ENCODE data around the gene ACAP3.
A peak's percentile ranks its signal among the peaks of the same experiment; 100 is the strongest.

The ACAP3 gene

DNA sequence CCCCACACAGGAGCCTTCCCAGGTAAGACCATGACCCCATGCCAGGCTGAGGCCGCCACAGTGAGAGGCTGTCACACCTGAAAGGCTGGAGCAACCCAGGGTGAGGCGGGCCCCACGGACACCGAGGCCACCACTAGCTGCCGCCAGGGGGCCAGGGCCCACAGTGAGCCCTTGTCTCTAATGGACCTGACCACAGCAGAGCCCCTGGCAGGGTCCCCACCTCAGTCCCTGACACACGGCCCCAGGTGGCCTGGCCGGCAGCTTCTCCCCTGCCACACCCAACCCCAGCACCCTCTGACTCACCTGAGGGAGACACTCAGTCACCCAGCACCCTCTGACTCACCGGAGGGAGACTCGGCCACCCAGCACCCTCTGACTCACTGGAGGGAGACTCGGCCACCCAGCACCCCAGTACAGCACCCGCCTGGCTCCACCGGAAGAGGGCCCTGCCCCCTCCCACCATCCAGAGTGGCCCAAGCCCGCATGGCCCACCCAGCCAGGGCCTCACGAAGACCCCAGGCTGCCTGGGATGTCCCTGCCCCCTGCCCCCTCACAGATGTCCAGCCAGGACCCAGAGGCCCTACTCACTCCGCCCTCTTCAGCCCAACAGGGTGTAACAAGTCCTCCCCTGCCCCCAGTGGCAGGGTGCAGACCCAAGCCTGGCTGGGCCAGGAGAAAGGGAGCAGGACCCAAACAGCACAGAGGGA, 37.1 kb upstream of the ACAP3 start:
- DNase-seq, result no peak

- DNase-seq, result no peak
These were observed 36.2 kb upstream of the ACAP3 start for GRCh38 chr1:1343811-1344421.

DNA sequence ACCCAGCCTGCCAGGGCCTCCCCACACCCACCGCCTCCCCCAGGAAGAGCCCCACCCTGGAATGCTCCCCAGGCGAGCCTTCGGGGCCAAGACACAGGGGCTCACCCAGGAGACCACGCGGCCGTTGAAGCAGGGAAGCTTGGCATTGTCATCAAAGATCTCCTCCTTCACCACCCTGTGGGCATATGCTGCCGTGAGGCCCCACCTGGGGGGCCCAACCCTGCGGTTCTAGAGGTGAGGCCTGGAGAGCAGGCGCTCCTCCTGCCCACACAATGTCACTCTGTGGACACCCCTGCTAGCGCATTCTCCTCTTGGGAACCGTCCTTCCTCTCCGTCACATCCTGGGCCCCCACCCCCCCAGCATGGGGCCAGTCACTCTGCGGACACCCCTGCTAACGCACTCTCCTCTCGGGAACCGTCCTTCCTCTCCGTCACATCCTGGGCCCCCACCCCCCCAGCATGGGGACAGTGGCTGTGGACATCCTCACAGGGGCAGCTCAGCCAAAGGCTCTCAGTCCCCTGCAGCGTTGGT, 34.9 kb upstream of the ACAP3 start:
- no peak for DNase-seq

GRCh38 chr1:1342061-1342562, 34.4 kb upstream of the ACAP3 start:
- DNase-seq, result no peak

GRCh38 chr1:1341549-1342021, 33.9 kb upstream of the ACAP3 start:
- DNase-seq, result no peak

DNA sequence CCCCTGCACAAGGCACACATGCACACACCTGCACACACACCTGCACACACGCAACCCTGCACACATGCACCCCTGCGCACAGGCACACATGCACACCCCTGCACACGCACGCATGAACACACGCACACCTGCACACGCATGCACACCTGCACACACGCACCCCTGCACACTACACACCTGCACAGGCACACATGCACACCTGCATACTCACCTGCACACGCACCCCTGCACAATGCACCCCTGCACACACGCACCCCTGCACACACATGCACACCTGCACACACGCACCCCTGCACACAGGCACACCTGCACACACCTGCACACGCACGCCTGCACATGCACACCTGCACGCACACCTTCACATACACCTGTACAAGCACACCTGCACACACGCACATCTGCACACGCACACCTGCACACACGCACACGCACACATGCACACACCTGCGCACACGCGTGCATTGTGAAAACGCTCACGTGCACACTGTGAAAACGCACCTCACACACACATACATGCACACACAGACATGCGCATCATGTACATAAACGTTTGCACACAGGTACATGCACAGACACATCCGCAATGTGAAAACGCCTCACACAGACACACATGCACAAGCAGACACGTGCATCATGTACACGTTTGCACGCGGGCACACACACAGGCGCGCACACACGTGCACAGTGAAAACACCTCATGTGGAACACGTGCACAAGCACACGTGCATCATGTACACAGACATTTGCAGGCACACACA, 33.2 kb upstream of the ACAP3 start:
- no peak for DNase-seq

DNA sequence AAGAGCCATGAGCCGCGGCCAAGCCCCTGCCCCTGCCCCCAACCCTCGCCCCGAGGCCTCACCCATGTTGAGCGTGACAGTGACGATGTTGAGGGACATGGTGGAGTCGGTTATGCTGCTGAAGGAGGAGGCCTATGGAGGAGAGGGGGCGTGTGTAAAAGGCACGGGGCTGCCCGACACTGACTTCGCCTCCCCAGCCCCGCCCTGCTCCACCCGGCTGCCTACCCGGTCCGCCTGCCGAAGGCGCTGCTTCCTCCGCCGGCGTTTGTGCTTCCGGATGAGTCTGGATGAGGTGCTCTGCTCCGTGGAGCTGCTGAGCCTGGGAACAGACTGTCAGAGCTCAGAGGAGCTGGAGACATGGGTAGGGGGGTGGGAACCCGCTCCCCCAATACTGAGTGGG, 32.5 kb upstream of the ACAP3 start:
- no peak for DNase-seq

- no peak for DNase-seq
These were observed 30.5 kb upstream of the ACAP3 start for GRCh38 chr1:1338278-1338677.

GRCh38 chr1:1337793-1338147, 30.0 kb upstream of the ACAP3 start:
- DNase-seq, result peak in 1 of 3 experiments; percentile 24

- DNase-seq, result no peak
These were observed 29.4 kb upstream of the ACAP3 start for GRCh38 chr1:1336931-1337792.

DNA sequence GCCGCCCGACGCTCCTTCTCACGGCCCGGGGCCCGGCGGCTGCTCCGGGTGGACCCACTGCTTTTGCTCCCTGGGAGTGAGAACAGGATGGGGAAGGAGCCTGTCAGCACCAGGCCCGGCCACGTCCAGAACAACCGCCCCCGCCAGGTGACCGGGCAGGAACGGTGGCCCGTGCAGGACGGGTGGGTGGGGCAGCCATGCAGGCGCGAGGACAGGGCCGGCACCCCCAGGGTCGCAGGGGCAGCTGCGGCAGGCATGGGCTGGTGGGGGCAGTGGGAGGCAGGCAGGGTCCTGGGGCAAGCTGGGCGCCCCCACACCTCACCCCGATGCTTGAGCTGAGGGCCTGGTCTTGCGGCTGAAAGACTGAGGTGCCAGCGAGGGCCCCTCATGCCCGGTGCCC, 28.7 kb upstream of the ACAP3 start:
- DNase-seq, result no peak

GRCh38 chr1:1335792-1336248, 28.1 kb upstream of the ACAP3 start:
- no peak for DNase-seq

GRCh38 chr1:1335283-1335682, 27.6 kb upstream of the ACAP3 start:
- DNase-seq, result no peak

- no peak for DNase-seq
These were observed 27.1 kb upstream of the ACAP3 start for GRCh38 chr1:1334835-1335234.

DNA sequence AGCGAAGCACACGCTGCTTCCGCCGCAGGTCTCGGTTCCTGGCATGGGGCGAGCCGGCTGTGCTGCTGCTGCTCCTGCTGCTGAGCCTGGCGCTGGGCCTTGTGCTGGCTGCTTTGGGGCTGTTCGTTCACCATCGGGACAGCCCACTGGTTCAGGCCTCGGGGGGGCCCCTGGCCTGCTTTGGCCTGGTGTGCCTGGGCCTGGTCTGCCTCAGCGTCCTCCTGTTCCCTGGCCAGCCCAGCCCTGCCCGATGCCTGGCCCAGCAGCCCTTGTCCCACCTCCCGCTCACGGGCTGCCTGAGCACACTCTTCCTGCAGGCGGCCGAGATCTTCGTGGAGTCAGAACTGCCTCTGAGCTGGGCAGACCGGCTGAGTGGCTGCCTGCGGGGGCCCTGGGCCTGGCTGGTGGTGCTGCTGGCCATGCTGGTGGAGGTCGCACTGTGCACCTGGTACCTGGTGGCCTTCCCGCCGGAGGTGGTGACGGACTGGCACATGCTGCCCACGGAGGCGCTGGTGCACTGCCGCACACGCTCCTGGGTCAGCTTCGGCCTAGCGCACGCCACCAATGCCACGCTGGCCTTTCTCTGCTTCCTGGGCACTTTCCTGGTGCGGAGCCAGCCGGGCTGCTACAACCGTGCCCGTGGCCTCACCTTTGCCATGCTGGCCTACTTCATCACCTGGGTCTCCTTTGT, 26.0 kb upstream of the ACAP3 start:
- no peak for DNase-seq

- DNase-seq, result no peak
These were observed 25.2 kb upstream of the ACAP3 start for GRCh38 chr1:1332774-1333480.

GRCh38 chr1:1332031-1332755, 24.5 kb upstream of the ACAP3 start:
- DNase-seq, result no peak

DNA sequence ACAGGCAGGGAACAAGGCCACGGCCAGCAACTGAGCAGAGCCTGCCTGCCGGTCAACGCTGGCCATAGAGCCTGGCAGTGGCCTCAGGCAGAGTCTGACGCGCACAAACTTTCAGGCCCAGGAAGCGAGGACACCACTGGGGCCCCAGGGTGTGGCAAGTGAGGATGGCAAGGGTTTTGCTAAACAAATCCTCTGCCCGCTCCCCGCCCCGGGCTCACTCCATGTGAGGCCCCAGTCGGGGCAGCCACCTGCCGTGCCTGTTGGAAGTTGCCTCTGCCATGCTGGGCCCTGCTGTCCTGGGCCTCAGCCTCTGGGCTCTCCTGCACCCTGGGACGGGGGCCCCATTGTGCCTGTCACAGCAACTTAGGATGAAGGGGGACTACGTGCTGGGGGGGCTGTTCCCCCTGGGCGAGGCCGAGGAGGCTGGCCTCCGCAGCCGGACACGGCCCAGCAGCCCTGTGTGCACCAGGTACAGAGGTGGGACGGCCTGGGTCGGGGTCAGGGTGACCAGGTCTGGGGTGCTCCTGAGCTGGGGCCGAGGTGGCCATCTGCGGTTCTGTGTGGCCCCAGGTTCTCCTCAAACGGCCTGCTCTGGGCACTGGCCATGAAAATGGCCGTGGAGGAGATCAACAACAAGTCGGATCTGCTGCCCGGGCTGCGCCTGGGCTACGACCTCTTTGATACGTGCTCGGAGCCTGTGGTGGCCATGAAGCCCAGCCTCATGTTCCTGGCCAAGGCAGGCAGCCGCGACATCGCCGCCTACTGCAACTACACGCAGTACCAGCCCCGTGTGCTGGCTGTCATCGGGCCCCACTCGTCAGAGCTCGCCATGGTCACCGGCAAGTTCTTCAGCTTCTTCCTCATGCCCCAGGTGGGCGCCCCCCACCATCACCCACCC, 23.6 kb upstream of the ACAP3 start, which contains the start of gene TAS1R3:
Gene TAS1R3 (plus strand): TSS at position 213 of the 898 bp plus-strand sequence. CDS start 66 bp downstream, at position 279.
- no peak for DNase-seq

Data from NCI-H1417 (cell line).